H1 (cell line): ENCODE results near the gene MYO18A. TPM values are rescaled to one million over a fixed set of nuclear protein-coding genes. Genes with fewer than 3 reads are reported as not detected.

Experiments
- CTCF ChIA-PET: fragments of 300-600 bp; sonication (Branson Sonifier 250); formaldehyde crosslinking; loops from one replicate; lab custom pipeline; 2021; ENCODE audit not compliant: partially characterized antibody; lab: Charles Lee
- POLR2A ChIA-PET: fragments of 300-600 bp; sonication (Branson Sonifier 250); formaldehyde crosslinking; loops from one replicate; lab custom pipeline; 2021; ENCODE audit warnings: inconsistent platforms; ENCODE audit not compliant: partially characterized antibody; lab: Charles Lee
- DNase-seq, 2 experiments: peaks; one replicate each; pipeline versions ENCODE4 v3.0.0 to v3.0.0-alpha.2; 2010 to 2022; ENCODE audit warnings: low spot score in 2 of 2, low read depth in 1 of 2, mixed read lengths in 1 of 2
- FAIRE-seq: peaks from 2 replicates; lab custom pipeline; 2011; peaks lifted over from hg19 to GRCh38; lab: Jason Lieb, UNC
- H2AFZ ChIP-seq: 2 replicates; pipeline ENCODE4 v1.8.1; 2012; ENCODE audit warnings: low read length, inconsistent platforms
- H2AK5ac ChIP-seq: 2 replicates; pipeline ENCODE4 v1.6.1; 2013; ENCODE audit warnings: low read depth, low read length
- H2BK120ac ChIP-seq: replicated peaks from 2 replicates; pipeline ENCODE3; 2013; ENCODE audit warnings: low read depth, low read length, inconsistent platforms
- H2BK12ac ChIP-seq: 2 replicates; pipeline ENCODE4 v1.6.1; 2013; ENCODE audit warnings: low read depth, low read length
- H2BK15ac ChIP-seq: 2 replicates; pipeline ENCODE4 v1.6.1; 2013; ENCODE audit warnings: low read length
- H2BK20ac ChIP-seq: 2 replicates; pipeline ENCODE4 v1.6.1; 2013; ENCODE audit warnings: low read length
- H2BK5ac ChIP-seq: 2 replicates; pipeline ENCODE4 v1.6.1; 2013; ENCODE audit warnings: low read depth, low read length
- H3K14ac ChIP-seq: 2 replicates; pipeline ENCODE4 v1.6.1; 2013; ENCODE audit warnings: inconsistent platforms; ENCODE audit not compliant: insufficient read length
- H3K18ac ChIP-seq: 2 replicates; pipeline ENCODE4 v1.6.1; 2013; ENCODE audit warnings: low read length; ENCODE audit errors: extremely low read depth
- H3K23ac ChIP-seq: 2 replicates; pipeline ENCODE4 v1.6.1; 2013; ENCODE audit warnings: inconsistent platforms; ENCODE audit not compliant: insufficient read length
- H3K23me2 ChIP-seq: 2 replicates; pipeline ENCODE4 v1.6.1; 2013; ENCODE audit warnings: low read depth, low read length
- H3K27ac ChIP-seq: 2 replicates; pipeline ENCODE4 v1.6.1; 2011; ENCODE audit warnings: low read depth, low read length, inconsistent platforms
- H3K27me3 ChIP-seq, 4 experiments: replicated peaks in 1 of 4; 1 replicate in 1 of 4; 2 replicates in 3 of 4; pipeline versions ENCODE4 v1.6.1 to v1.8.1; 2011 to 2013; ENCODE audit warnings: low read length in 3 of 4, mild to moderate bottlenecking in 3 of 4, inconsistent platforms in 2 of 4, mixed read lengths in 2 of 4, moderate library complexity in 1 of 4; ENCODE audit not compliant: control insufficient read depth in 3 of 4, insufficient read depth in 3 of 4; ENCODE audit errors: extremely low read depth in 1 of 4
- H3K36me3 ChIP-seq, 4 experiments: 2 replicates each; pipeline versions ENCODE4 v1.6.1 to v1.8.1; 2011 to 2013; ENCODE audit warnings: mild to moderate bottlenecking in 4 of 4, low read length in 3 of 4, moderate library complexity in 2 of 4, control low read depth in 1 of 4, inconsistent platforms in 1 of 4; ENCODE audit not compliant: insufficient read depth in 4 of 4, control insufficient read depth in 2 of 4
- H3K4ac ChIP-seq: replicated peaks from 2 replicates; pipeline ENCODE3; 2013; ENCODE audit warnings: low read length, low read depth, mixed read lengths, inconsistent platforms; ENCODE audit not compliant: insufficient read length
- H3K4me1 ChIP-seq, 4 experiments: replicated peaks in 1 of 4; 1 replicate in 1 of 4; 2 replicates in 3 of 4; pipeline versions ENCODE4 v1.6.1 to v1.8.1; 2011 to 2013; ENCODE audit warnings: low read length in 3 of 4, inconsistent platforms in 2 of 4, mixed read lengths in 1 of 4; ENCODE audit not compliant: insufficient read depth in 4 of 4, control insufficient read depth in 3 of 4
- H3K4me2 ChIP-seq, 2 experiments: 2 replicates each; pipeline versions ENCODE4 v1.6.1 to v1.8.1; 2011 to 2013; ENCODE audit warnings: low read depth in 2 of 2, low read length in 2 of 2, control low read depth in 1 of 2, inconsistent platforms in 1 of 2, mild to moderate bottlenecking in 1 of 2; ENCODE audit not compliant: insufficient read depth in 1 of 2
- H3K4me3 ChIP-seq, 4 experiments: fragments of 200-600, 300-600 bp in 1 of 4; sonication (generic), shearing (Covaris generic), sonication (Bioruptor Twin) in 1 of 4; 2 replicates each; pipeline versions ENCODE4 v1.5.1 to v1.8.1; 2011 to 2016; ENCODE audit warnings: low read length in 4 of 4, low read depth in 3 of 4, control low read depth in 2 of 4, inconsistent platforms in 2 of 4, mild to moderate bottlenecking in 2 of 4, mixed read lengths in 1 of 4, moderate library complexity in 1 of 4; ENCODE audit not compliant: insufficient read depth in 2 of 4; ENCODE audit errors: extremely low read depth in 1 of 4
- H3K56ac ChIP-seq: replicated peaks from 2 replicates; pipeline ENCODE3; 2013; ENCODE audit warnings: low read depth, mild to moderate bottlenecking, mixed read lengths, low read length, inconsistent platforms; ENCODE audit not compliant: insufficient read length
- H3K79me1 ChIP-seq: 2 replicates; pipeline ENCODE4 v1.6.1; 2013; ENCODE audit warnings: low read depth, low read length, control low read depth
- H3K79me2 ChIP-seq, 2 experiments: 2 replicates each; pipeline versions ENCODE4 v1.6.1 to v1.8.1; 2012 to 2013; ENCODE audit warnings: low read length in 2 of 2, mild to moderate bottlenecking in 2 of 2, inconsistent platforms in 1 of 2; ENCODE audit not compliant: insufficient read depth in 2 of 2, control insufficient read depth in 1 of 2
- H3K9ac ChIP-seq, 4 experiments: replicated peaks in 1 of 4; 1 replicate in 1 of 4; 2 replicates in 3 of 4; pipeline versions ENCODE4 v1.6.1 to v1.8.1; 2011 to 2013; ENCODE audit warnings: low read depth in 3 of 4, low read length in 3 of 4, control low read depth in 2 of 4, mild to moderate bottlenecking in 2 of 4, moderate library complexity in 2 of 4, inconsistent platforms in 1 of 4; ENCODE audit errors: extremely low read depth in 1 of 4
- H3K9me3 ChIP-seq, 2 experiments: 2 replicates each; pipeline versions ENCODE4 v1.6.1 to v1.8.1; 2012 to 2013; ENCODE audit warnings: mild to moderate bottlenecking in 2 of 2, moderate library complexity in 2 of 2, control low read depth in 1 of 2, inconsistent platforms in 1 of 2, low read depth in 1 of 2, low read length in 1 of 2, mixed read lengths in 1 of 2; ENCODE audit not compliant: insufficient read depth in 2 of 2
- H4K20me1 ChIP-seq, 2 experiments: replicated peaks in 1 of 2; 2 replicates each; pipeline versions ENCODE3 to v1.8.1; 2011 to 2013; ENCODE audit warnings: inconsistent platforms in 2 of 2, low read length in 2 of 2, mild to moderate bottlenecking in 1 of 2; ENCODE audit not compliant: insufficient read depth in 2 of 2, control insufficient read depth in 1 of 2
- H4K5ac ChIP-seq: 2 replicates; pipeline ENCODE4 v1.6.1; 2013; ENCODE audit warnings: low read length, low read depth, mixed read lengths, inconsistent platforms; ENCODE audit not compliant: insufficient read length
- H4K8ac ChIP-seq: 2 replicates; pipeline ENCODE4 v1.8.0; 2013; ENCODE audit warnings: mild to moderate bottlenecking, moderate library complexity, low read length, inconsistent platforms; ENCODE audit not compliant: insufficient read depth; ENCODE audit errors: extremely low read depth
- H4K91ac ChIP-seq: replicated peaks from 2 replicates; pipeline ENCODE3; 2013; ENCODE audit warnings: low read length, mixed read lengths, inconsistent platforms; ENCODE audit not compliant: insufficient read length
- ASH2L ChIP-seq: fragments of 200-600, 300-600 bp; sonication (generic); IDR thresholded peaks from one replicate; pipeline ENCODE4 v1.7.1; 2017; ENCODE audit warnings: low read length
- JUND ChIP-seq: IDR thresholded peaks from 2 replicates; pipeline ENCODE4 v1.6.1; 2011; ENCODE audit warnings: mild to moderate bottlenecking, improper control_type of control experiment, low read length
- KDM1A ChIP-seq: fragments of 200-600, 300-600 bp; sonication (generic); IDR thresholded peaks from 2 replicates; pipeline ENCODE4 v1.7.1; 2016; ENCODE audit warnings: mild to moderate bottlenecking, low read length, borderline replicate concordance
- KDM5A ChIP-seq: fragments of 200-600 bp; IDR thresholded peaks from 2 replicates; pipeline ENCODE4 v1.7.1; 2012; ENCODE audit warnings: mild to moderate bottlenecking, low read length, inconsistent platforms, mixed read lengths
- RAD21 ChIP-seq, 2 experiments: IDR thresholded peaks in 1 of 2; conservative IDR thresholded peaks in 1 of 2; 2 replicates each; pipeline ENCODE4 v1.6.1; 2011; ENCODE audit warnings: low read depth in 2 of 2, low read length in 2 of 2, improper control_type of control experiment in 1 of 2, inconsistent platforms in 1 of 2, mild to moderate bottlenecking in 1 of 2, moderate library complexity in 1 of 2
- RFX5 ChIP-seq: IDR thresholded peaks from 2 replicates; pipeline ENCODE4 v1.6.1; 2011; ENCODE audit warnings: low read depth, low read length, improper control_type of control experiment, borderline replicate concordance
- RXRA ChIP-seq: IDR thresholded peaks from 2 replicates; pipeline ENCODE4 v1.6.1; 2011; ENCODE audit warnings: low read depth, mild to moderate bottlenecking, low read length, moderate library complexity; ENCODE audit not compliant: insufficient read depth
- SIRT6 ChIP-seq: IDR thresholded peaks from one replicate; pipeline ENCODE4 v1.7.1; 2012; ENCODE audit warnings: low read length, inconsistent platforms
- TCF12 ChIP-seq: IDR thresholded peaks from 2 replicates; pipeline ENCODE4 v1.6.1; 2011; ENCODE audit warnings: low read depth, mild to moderate bottlenecking, low read length
- WGBS, 2 experiments: shearing (Covaris generic) in 1 of 2; methylation state at CpG; one replicate each; pipeline versions ENCODE4 v1.1.6 to v1.1.7; 2013 to 2015; ENCODE audit warnings: low lambda C conversion rate in 2 of 2, mixed read lengths in 2 of 2, inconsistent platforms in 1 of 2, low coverage in 1 of 2, missing lambda C conversion rate in 1 of 2; ENCODE audit not compliant: insufficient replicate concordance in 2 of 2, insufficient coverage in 1 of 2, insufficient read length in 1 of 2; ENCODE audit errors: extremely low coverage in 1 of 2, missing lambda C conversion rate in 1 of 2; 5-methylcytosine and 5-hydroxymethylcytosine counted together
- polyA plus RNA-seq, 7 experiments: library from polyadenylated mRNA; depleted of rRNA in 3 of 7; stranded (reverse) in 5 of 7; unstranded in 2 of 7; fragments of >200 nt in 5 of 7; fragments of 200-250 nt in 2 of 7; gene quantifications; 1 replicate in 5 of 7; 2 replicates in 1 of 7; 4 replicates in 1 of 7; pipeline versions ENCODE4 v1.2.1 to v1.2.3, GENCODE V29; 2011 to 2013; ENCODE audit warnings: missing spikeins in 2 of 7, mixed read lengths in 2 of 7
- total RNA-seq: library from RNA; stranded (reverse); fragmentation: NEBNext Ultra II Directional; extraction: Animal tissue kit (Norgen Biotek cat#: 25700); gene quantifications from 2 replicates; pipeline ENCODE4 v1.2.1, GENCODE V29; 2021
- TF ChIP-seq, protein P1 (sequence below), 3 experiments: IDR thresholded peaks; 1 replicate in 2 of 3; 2 replicates in 1 of 3; pipeline versions ENCODE4 v1.5.1 to v1.6.1; 2011; ENCODE audit warnings: low read length in 3 of 3, mild to moderate bottlenecking in 3 of 3, inconsistent platforms in 2 of 3, low read depth in 1 of 3, moderate library complexity in 1 of 3; ENCODE audit not compliant: insufficient read depth in 1 of 3; ENCODE audit errors: control extremely low read depth in 1 of 3

MYO18A gene
- total and polyA plus RNA-seq, 2 of the 8 experiments (the other 6 are each of a cell fraction or from before 2014, with no cell fraction given) = 7.6 to 43.8 TPM

DNA sequence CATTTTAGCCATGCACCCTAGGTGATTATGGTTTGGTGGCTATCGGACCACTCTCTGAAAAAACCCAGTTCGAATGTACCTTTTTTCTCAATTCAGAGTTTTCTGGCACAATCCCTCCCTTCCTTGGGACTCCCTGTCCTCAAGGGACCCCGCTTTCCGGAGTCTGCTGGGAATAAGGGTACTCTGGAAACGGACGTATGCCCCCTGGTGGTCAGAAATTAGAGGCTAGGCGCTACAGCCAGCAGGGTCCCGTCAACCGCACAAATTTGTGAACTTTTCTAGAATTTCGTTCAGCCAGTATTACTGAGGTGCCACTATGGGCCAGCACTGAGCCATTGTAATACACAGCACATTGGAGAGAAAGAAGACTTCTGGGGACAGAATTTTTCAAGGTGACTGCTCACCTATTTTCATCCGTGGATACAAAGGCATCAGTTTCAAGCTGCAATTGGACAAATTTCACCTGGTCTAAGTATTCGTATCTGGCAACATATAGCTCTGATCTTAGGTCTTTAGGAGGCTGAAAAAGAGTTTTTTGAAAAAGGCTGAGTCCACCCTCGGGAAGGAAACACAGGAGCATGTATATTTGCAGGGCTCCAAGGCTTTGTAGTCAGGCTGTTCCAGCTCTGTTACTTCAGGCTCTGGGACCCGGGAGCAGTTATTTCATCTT, 39.3 kb upstream of the MYO18A start:
- Histone ChIP-seq H4K5ac (no peak overlapping the region), H2BK20ac (no peak overlapping the region), H4K91ac (no peak overlapping the region), H3K14ac (no peak overlapping the region), H4K20me1 (no peaks in the 10 kb centered on the region), H3K4ac (no peak overlapping the region), H2BK15ac (no peak overlapping the region), H3K4me3 (no peak overlapping the region), H3K27me3 (no peaks in the 10 kb centered on the region), H3K56ac (no peak overlapping the region), H3K23me2 (no peaks in the 10 kb centered on the region; the same call in 1 of the 2 replicates), H3K23ac (no peak overlapping the region), H2BK12ac (no peak overlapping the region), H2AFZ (peak overlapping the region; percentile 47; the same call in 1 of the 2 replicates), H3K4me2 (no peak overlapping the region), H3K79me2 (no peaks in the 10 kb centered on the region), H2BK120ac (no peak overlapping the region), H2AK5ac (no peak overlapping the region), H3K79me1 (no peaks in the 10 kb centered on the region), H3K27ac (no peak overlapping the region), H3K9me3 (no peaks in the 10 kb centered on the region), H2BK5ac (no peak overlapping the region), H4K8ac (no peak overlapping the region), H3K18ac (peak overlapping the region; percentile 48; the same call in 1 of the 2 replicates), H3K4me1 (no peaks in the 10 kb centered on the region), H3K36me3 (no peaks in the 10 kb centered on the region), H3K9ac (no peak overlapping the region)
- DNase-seq = peak; percentile 43 to 94
- 27% methylated on average over 14 of the region's 14 CpGs; no CpG with 5 or more reads in 1 of the 2 experiments for WGBS, 2 experiments
- ChIA-PET CTCF (interaction anchor here (0.7 to 18.3 kb wide), 39 partner anchors 7 to 264 kb away, joined by 3 to 333 read pairs (median 6); partner anchors contain the start of gene MYO18A), POLR2A (interaction anchor here (0.8 to 1.1 kb wide), 2 partner anchors 31 to 36 kb away, joined by 3 read pairs; no protein-coding TSS in a partner anchor)
- FAIRE-seq = peak; percentile 96
- TF ChIP-seq RFX5 = no peak
- no peak for TF ChIP-seq TCF12
- TF ChIP-seq RAD21 (IDR thresholded peaks at IDR 0.05 in 1 of 2, conservative IDR thresholded peaks at IDR 0.05 in 1 of 2; ENCODE audit: low read depth in 2 of 2, low read length in 2 of 2) = peak; percentile 75 to 83
- TF ChIP-seq, protein P1, sequence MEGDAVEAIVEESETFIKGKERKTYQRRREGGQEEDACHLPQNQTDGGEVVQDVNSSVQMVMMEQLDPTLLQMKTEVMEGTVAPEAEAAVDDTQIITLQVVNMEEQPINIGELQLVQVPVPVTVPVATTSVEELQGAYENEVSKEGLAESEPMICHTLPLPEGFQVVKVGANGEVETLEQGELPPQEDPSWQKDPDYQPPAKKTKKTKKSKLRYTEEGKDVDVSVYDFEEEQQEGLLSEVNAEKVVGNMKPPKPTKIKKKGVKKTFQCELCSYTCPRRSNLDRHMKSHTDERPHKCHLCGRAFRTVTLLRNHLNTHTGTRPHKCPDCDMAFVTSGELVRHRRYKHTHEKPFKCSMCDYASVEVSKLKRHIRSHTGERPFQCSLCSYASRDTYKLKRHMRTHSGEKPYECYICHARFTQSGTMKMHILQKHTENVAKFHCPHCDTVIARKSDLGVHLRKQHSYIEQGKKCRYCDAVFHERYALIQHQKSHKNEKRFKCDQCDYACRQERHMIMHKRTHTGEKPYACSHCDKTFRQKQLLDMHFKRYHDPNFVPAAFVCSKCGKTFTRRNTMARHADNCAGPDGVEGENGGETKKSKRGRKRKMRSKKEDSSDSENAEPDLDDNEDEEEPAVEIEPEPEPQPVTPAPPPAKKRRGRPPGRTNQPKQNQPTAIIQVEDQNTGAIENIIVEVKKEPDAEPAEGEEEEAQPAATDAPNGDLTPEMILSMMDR (IDR thresholded peaks at IDR 0.05; ENCODE audit: control extremely low read depth in 1 of 3, insufficient read depth in 1 of 3, low read depth in 1 of 3, low read length in 3 of 3) = peak; percentile 79 to 97 (median 93)
- TF ChIP-seq SIRT6 = no peak
- TF ChIP-seq KDM1A = no peak
- 0 out of 2 replicates have a peak, but pooled peaks have one; percentile 60 for TF ChIP-seq RXRA
- TF ChIP-seq JUND = no peak
- peak; percentile 35 for TF ChIP-seq ASH2L
- no peak for TF ChIP-seq KDM5A
